H9 (cell line): ENCODE data around the gene KCTD16. TPM values are rescaled to one million over a fixed set of nuclear protein-coding genes. Genes with fewer than 3 reads are reported as not detected.

Source experiments
- DNase-seq: peaks from one replicate; pipeline ENCODE4 v3.0.0-alpha.2; 2017
- H2AFZ ChIP-seq: one replicate; pipeline ENCODE4 v1.6.1; 2013; ENCODE audit warnings: mild to moderate bottlenecking, low read length, control low read depth, moderate library complexity
- H2AK5ac ChIP-seq: 2 replicates; pipeline ENCODE4 v1.6.1; 2013; ENCODE audit warnings: low read length, control low read depth, mixed read lengths; ENCODE audit not compliant: insufficient read length
- H2BK120ac ChIP-seq: one replicate; pipeline ENCODE4 v1.6.1; 2013; ENCODE audit warnings: low read depth, mild to moderate bottlenecking, low read length, control low read depth, inconsistent platforms; ENCODE audit not compliant: poor library complexity, severe bottlenecking
- H2BK12ac ChIP-seq: 2 replicates; pipeline ENCODE4 v1.6.1; 2013; ENCODE audit warnings: low read length, control low read depth, mixed read lengths, low read depth; ENCODE audit not compliant: insufficient read length
- H2BK15ac ChIP-seq: 2 replicates; pipeline ENCODE4 v1.6.1; 2013; ENCODE audit warnings: low read depth, low read length, control low read depth
- H2BK20ac ChIP-seq: one replicate; pipeline ENCODE4 v1.6.1; 2013; ENCODE audit warnings: low read depth, mild to moderate bottlenecking, low read length, control low read depth, inconsistent platforms; ENCODE audit not compliant: poor library complexity, severe bottlenecking
- H2BK5ac ChIP-seq: 2 replicates; pipeline ENCODE4 v1.6.1; 2013; ENCODE audit warnings: low read length, control low read depth, mixed read lengths; ENCODE audit not compliant: insufficient read length
- H3K14ac ChIP-seq: 2 replicates; pipeline ENCODE4 v1.6.1; 2013; ENCODE audit warnings: low read length, control low read depth; ENCODE audit not compliant: insufficient read depth
- H3K18ac ChIP-seq: 2 replicates; pipeline ENCODE4 v1.6.1; 2013; ENCODE audit warnings: low read depth, mild to moderate bottlenecking, mixed read lengths, low read length, control low read depth; ENCODE audit not compliant: insufficient read length
- H3K23ac ChIP-seq: 2 replicates; pipeline ENCODE4 v1.6.1; 2013; ENCODE audit warnings: low read length, control low read depth, mixed read lengths, low read depth; ENCODE audit not compliant: insufficient read length
- H3K23me2 ChIP-seq: 2 replicates; pipeline ENCODE4 v1.6.1; 2013; ENCODE audit warnings: low read depth, mild to moderate bottlenecking, mixed read lengths, low read length, control low read depth; ENCODE audit not compliant: insufficient read length, poor library complexity, severe bottlenecking
- H3K27ac ChIP-seq: 2 replicates; pipeline ENCODE4 v1.5.1; 2013; ENCODE audit warnings: low read length, control low read depth, mixed read lengths, low read depth; ENCODE audit not compliant: insufficient read length
- H3K27me3 ChIP-seq: 2 replicates; pipeline ENCODE4 v1.6.1; 2013; ENCODE audit warnings: low read length, control low read depth, inconsistent platforms; ENCODE audit not compliant: insufficient read depth
- H3K4ac ChIP-seq: 2 replicates; pipeline ENCODE4 v1.6.1; 2013; ENCODE audit warnings: low read depth, mild to moderate bottlenecking, control low read depth, inconsistent platforms, low read length, moderate library complexity
- H3K4me1 ChIP-seq: 2 replicates; pipeline ENCODE4 v1.6.1; 2013; ENCODE audit warnings: low read length, control low read depth, inconsistent platforms; ENCODE audit not compliant: insufficient read depth
- H3K4me2 ChIP-seq: 2 replicates; pipeline ENCODE4 v1.6.1; 2013; ENCODE audit warnings: low read length, control low read depth, mixed read lengths; ENCODE audit not compliant: insufficient read length, insufficient read depth
- H3K56ac ChIP-seq: 2 replicates; pipeline ENCODE4 v1.6.1; 2013; ENCODE audit warnings: low read depth, mild to moderate bottlenecking, mixed read lengths, low read length, control low read depth; ENCODE audit not compliant: insufficient read length
- H3K79me1 ChIP-seq: 2 replicates; pipeline ENCODE4 v1.6.1; 2013; ENCODE audit warnings: low read depth, mild to moderate bottlenecking, moderate library complexity, low read length, control low read depth, inconsistent platforms; ENCODE audit not compliant: insufficient read depth, poor library complexity, severe bottlenecking
- H3K79me2 ChIP-seq: 2 replicates; pipeline ENCODE4 v1.6.1; 2013; ENCODE audit warnings: low read length, control low read depth, inconsistent platforms; ENCODE audit not compliant: insufficient read depth
- H3K9ac ChIP-seq: 2 replicates; pipeline ENCODE4 v1.6.1; 2013; ENCODE audit warnings: low read length, control low read depth, mixed read lengths; ENCODE audit not compliant: insufficient read length; ENCODE audit errors: extremely low read depth
- H3K9me3 ChIP-seq: one replicate; pipeline ENCODE4 v1.6.1; 2013; ENCODE audit warnings: low read depth, low read length, inconsistent platforms; ENCODE audit not compliant: control insufficient read depth
- H3T11ph ChIP-seq: one replicate; pipeline ENCODE4 v1.6.1; 2013; ENCODE audit warnings: mild to moderate bottlenecking, low read length, control low read depth, inconsistent platforms
- H4K20me1 ChIP-seq: one replicate; pipeline ENCODE4 v1.6.1; 2013; ENCODE audit not compliant: control insufficient read depth, insufficient read length, insufficient read depth
- H4K5ac ChIP-seq: 2 replicates; pipeline ENCODE4 v1.6.1; 2013; ENCODE audit warnings: low read depth, mild to moderate bottlenecking, mixed read lengths, low read length, control low read depth; ENCODE audit not compliant: insufficient read length
- H4K8ac ChIP-seq: replicated peaks from 2 replicates; pipeline ENCODE4 v1.6.1; 2013; ENCODE audit warnings: low read length, control low read depth, mixed read lengths, low read depth; ENCODE audit not compliant: insufficient read length
- H4K91ac ChIP-seq: 2 replicates; pipeline ENCODE4 v1.6.1; 2013; ENCODE audit warnings: low read depth, mild to moderate bottlenecking, moderate library complexity, mixed read lengths, low read length, control low read depth; ENCODE audit not compliant: insufficient read length
- H3K27ac Mint-ChIP-seq, 3 experiments: 2 replicates in 2 of 3; 3 replicates in 1 of 3; pipeline ENCODE4 v1.8.0; 2020 to 2021; ENCODE audit warnings: mixed read lengths in 3 of 3, mild to moderate bottlenecking in 1 of 3, moderate library complexity in 1 of 3
- H3K27me3 Mint-ChIP-seq: 2 replicates; pipeline ENCODE4 v1.8.0; 2021; ENCODE audit warnings: low read depth, mild to moderate bottlenecking, moderate library complexity, mixed read lengths
- H3K36me3 Mint-ChIP-seq, 3 experiments: 2 replicates in 2 of 3; 3 replicates in 1 of 3; pipeline ENCODE4 v1.8.0; 2020 to 2021; ENCODE audit warnings: low read depth in 3 of 3, mixed read lengths in 3 of 3; ENCODE audit not compliant: insufficient read depth in 1 of 3
- H3K4me1 Mint-ChIP-seq, 2 experiments: 2 replicates each; pipeline ENCODE4 v1.8.0; 2020; ENCODE audit warnings: mixed read lengths in 2 of 2
- H3K4me3 Mint-ChIP-seq, 2 experiments: 2 replicates in 1 of 2; 3 replicates in 1 of 2; pipeline ENCODE4 v1.8.0; 2020 to 2021; ENCODE audit warnings: mild to moderate bottlenecking in 2 of 2, mixed read lengths in 2 of 2, moderate library complexity in 1 of 2
- H3K9me3 Mint-ChIP-seq, 2 experiments: 2 replicates in 1 of 2; 3 replicates in 1 of 2; pipeline ENCODE4 v1.8.0; 2020; ENCODE audit warnings: mild to moderate bottlenecking in 2 of 2, mixed read lengths in 2 of 2, moderate library complexity in 1 of 2
- CTCF ChIP-seq: fragments of 200-600 bp; sonication (generic); conservative IDR thresholded peaks from 3 replicates; pipeline ENCODE4 v1.8.0; 2021; ENCODE audit warnings: antibody characterized with exemption, mild to moderate bottlenecking
- WGBS: extraction: QIAGEN DNeasy Blood & Tissue Kit; methylation state at CpG from one replicate; pipeline ENCODE4 v1.1.7; 2013; ENCODE audit warnings: missing lambda C conversion rate, low lambda C conversion rate, mixed read lengths; ENCODE audit not compliant: insufficient read length; ENCODE audit errors: extremely low coverage; 5-methylcytosine and 5-hydroxymethylcytosine counted together
- total RNA-seq: library from RNA; stranded (reverse); gene quantifications from 2 replicates; pipeline ENCODE4 v1.2.1, GENCODE V29; 2021

The KCTD16 gene
- total RNA-seq, 1 experiment from 2014 or later = 0.09 TPM

GRCh38 chr5:144436007-144436406, 265.3 kb downstream of the KCTD16 start:
- Histone ChIP-seq H4K91ac (no peak overlapping the region), H3T11ph (no peak overlapping the region), H2BK5ac (no peak overlapping the region), H4K5ac (no peak overlapping the region), H3K79me2 (no peaks in the 10 kb centered on the region), H2BK15ac (no peak overlapping the region), H3K23ac (no peak overlapping the region), H2AK5ac (no peak overlapping the region), H3K23me2 (no peaks in the 10 kb centered on the region), H2BK120ac (no peak overlapping the region), H3K27me3 (no peaks in the 10 kb centered on the region), H2BK20ac (no peak overlapping the region), H3K56ac (no peak overlapping the region), H3K9me3 (no peaks in the 10 kb centered on the region), H3K4me2 (no peak overlapping the region), H3K14ac (no peak overlapping the region), H3K4ac (no peak overlapping the region), H2BK12ac (no peak overlapping the region), H3K27ac (no peak overlapping the region), H3K18ac (no peak overlapping the region), H4K8ac (no peak overlapping the region), H4K20me1 (no peaks in the 10 kb centered on the region), H3K79me1 (no peaks in the 10 kb centered on the region), H3K9ac (no peak overlapping the region), H2AFZ (no peak overlapping the region), H3K4me1 (no peaks in the 10 kb centered on the region)
- WGBS = no CpG with 5 or more reads among the region's 1 CpG
- no peaks in the 10 kb centered on the region for H3K9me3 Mint-ChIP-seq
- H3K36me3 Mint-ChIP-seq = no peaks in the 10 kb centered on the region
- no peak overlapping the region for H3K4me3 Mint-ChIP-seq
- no peak overlapping the region; a peak in 1 of 7 replicates for H3K27ac Mint-ChIP-seq
- no peaks in the 10 kb centered on the region for H3K27me3 Mint-ChIP-seq
- TF ChIP-seq CTCF = no peak
- H3K4me1 Mint-ChIP-seq = no peaks in the 10 kb centered on the region
- no peak for DNase-seq
